NCI-H510A (cell line): ENCODE data around the gene NRG2.

Experiments used
- DNase-seq: peaks from one replicate; lab custom pipeline; 2025; lab: John Stamatoyannopoulos, UW

The NRG2 gene

GRCh38 chr5:139968547-139969261, 74.4 kb downstream of the NRG2 start:
- DNase-seq: peak; percentile 30

GRCh38 chr5:139967353-139967752, 75.7 kb downstream of the NRG2 start:
- DNase-seq: no peak

- no peak for DNase-seq
Observed at GRCh38 chr5:139966856-139967255, 76.2 kb downstream of the NRG2 start.

- no peak for DNase-seq
Observed at GRCh38 chr5:139964994-139965565, 78.0 kb downstream of the NRG2 start.

GRCh38 chr5:139964266-139964993, 78.7 kb downstream of the NRG2 start:
- DNase-seq: no peak

GRCh38 chr5:139962445-139962844, 80.7 kb downstream of the NRG2 start:
- DNase-seq: no peak

GRCh38 chr5:139961435-139962157, 81.5 kb downstream of the NRG2 start:
- no peak for DNase-seq

- no peak for DNase-seq
Observed at GRCh38 chr5:139960723-139961383, 82.2 kb downstream of the NRG2 start.

GRCh38 chr5:139958432-139959148, 84.5 kb downstream of the NRG2 start:
- DNase-seq: no peak

- DNase-seq: no peak
Observed at GRCh38 chr5:139956342-139956741, 86.8 kb downstream of the NRG2 start.

- DNase-seq: no peak
Observed at GRCh38 chr5:139955616-139956273, 87.4 kb downstream of the NRG2 start.

GRCh38 chr5:139955053-139955605, 88.0 kb downstream of the NRG2 start:
- no peak for DNase-seq

GRCh38 chr5:139954462-139954861, 88.6 kb downstream of the NRG2 start:
- no peak for DNase-seq

- DNase-seq: no peak
Observed at GRCh38 chr5:139954022-139954421, 89.1 kb downstream of the NRG2 start.

- no peak for DNase-seq
Observed at GRCh38 chr5:139952574-139952973, 90.5 kb downstream of the NRG2 start.

GRCh38 chr5:139951983-139952382, 91.1 kb downstream of the NRG2 start:
- DNase-seq: no peak

- DNase-seq: no peak
Observed at GRCh38 chr5:139951296-139951924, 91.7 kb downstream of the NRG2 start.

- no peak for DNase-seq
Observed at GRCh38 chr5:139950436-139950835, 92.7 kb downstream of the NRG2 start.

GRCh38 chr5:139949710-139950109, 93.4 kb downstream of the NRG2 start:
- no peak for DNase-seq

GRCh38 chr5:139947727-139948126, 95.4 kb downstream of the NRG2 start:
- no peak for DNase-seq
